ENCODE results near the gene CCDC51.

DNA sequence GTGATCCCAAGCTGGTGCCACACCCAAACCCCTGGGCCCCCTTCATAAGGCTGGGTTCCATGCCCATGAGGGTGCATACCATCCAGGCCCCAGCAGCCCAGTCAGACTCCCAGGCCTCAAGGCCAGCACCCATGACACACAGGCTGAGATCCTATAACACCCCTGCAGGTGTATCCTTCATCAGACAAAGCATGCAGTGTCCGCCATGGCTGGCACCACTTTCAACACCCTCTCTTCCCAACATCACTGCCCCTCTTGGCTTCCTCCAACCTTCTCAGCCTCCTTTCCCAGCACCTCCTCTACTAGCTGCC, 3.5 kb downstream of the CCDC51 start:
- TF ChIP-seq, protein P1, sequence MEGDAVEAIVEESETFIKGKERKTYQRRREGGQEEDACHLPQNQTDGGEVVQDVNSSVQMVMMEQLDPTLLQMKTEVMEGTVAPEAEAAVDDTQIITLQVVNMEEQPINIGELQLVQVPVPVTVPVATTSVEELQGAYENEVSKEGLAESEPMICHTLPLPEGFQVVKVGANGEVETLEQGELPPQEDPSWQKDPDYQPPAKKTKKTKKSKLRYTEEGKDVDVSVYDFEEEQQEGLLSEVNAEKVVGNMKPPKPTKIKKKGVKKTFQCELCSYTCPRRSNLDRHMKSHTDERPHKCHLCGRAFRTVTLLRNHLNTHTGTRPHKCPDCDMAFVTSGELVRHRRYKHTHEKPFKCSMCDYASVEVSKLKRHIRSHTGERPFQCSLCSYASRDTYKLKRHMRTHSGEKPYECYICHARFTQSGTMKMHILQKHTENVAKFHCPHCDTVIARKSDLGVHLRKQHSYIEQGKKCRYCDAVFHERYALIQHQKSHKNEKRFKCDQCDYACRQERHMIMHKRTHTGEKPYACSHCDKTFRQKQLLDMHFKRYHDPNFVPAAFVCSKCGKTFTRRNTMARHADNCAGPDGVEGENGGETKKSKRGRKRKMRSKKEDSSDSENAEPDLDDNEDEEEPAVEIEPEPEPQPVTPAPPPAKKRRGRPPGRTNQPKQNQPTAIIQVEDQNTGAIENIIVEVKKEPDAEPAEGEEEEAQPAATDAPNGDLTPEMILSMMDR (IDR thresholded peaks at IDR 0.05; ENCODE audit: insufficient read depth, low read length, poor library complexity, severe bottlenecking), result no peak
- TF ChIP-seq EZH2phosphoT487 (conservative IDR thresholded peaks at IDR 0.05; ENCODE audit: low read length), result no peak

Data from SU-DHL-6 (cell line).